Hepatocyte (in vitro differentiated cells): Measurements from ENCODE around the gene RAB11FIP5. TPM values are rescaled to one million over a fixed set of nuclear protein-coding genes. Genes with fewer than 3 reads are reported as not detected.

Experiments
- DNase-seq: peaks from one replicate; pipeline ENCODE4 v3.0.0-alpha.2; 2016; ENCODE audit warnings: low spot score
- H2AFZ ChIP-seq: fragments of 200-600 bp; sonication (generic); 2 replicates; pipeline ENCODE4 v1.6.0; 2016; ENCODE audit warnings: antibody characterized with exemption, mild to moderate bottlenecking
- H3K27ac ChIP-seq: fragments of 200-600 bp; sonication (generic); 2 replicates; pipeline ENCODE4 v1.5.1; 2016; ENCODE audit warnings: mild to moderate bottlenecking
- H3K27me3 ChIP-seq: fragments of 200-600 bp; sonication (generic); 2 replicates; pipeline ENCODE4 v1.6.1; 2016
- H3K36me3 ChIP-seq: fragments of 200-600 bp; sonication (generic); replicated peaks from 2 replicates; pipeline ENCODE4 v1.5.1; 2016; ENCODE audit warnings: low read depth; ENCODE audit not compliant: insufficient read depth
- H3K4me1 ChIP-seq: fragments of 200-600 bp; sonication (generic); 2 replicates; pipeline ENCODE4 v1.5.1; 2016; ENCODE audit warnings: mild to moderate bottlenecking, moderate library complexity; ENCODE audit not compliant: insufficient read depth
- H3K4me2 ChIP-seq: fragments of 200-600 bp; sonication (generic); 2 replicates; pipeline ENCODE4 v1.6.0; 2016
- H3K4me3 ChIP-seq: fragments of 200-600 bp; sonication (generic); 2 replicates; pipeline ENCODE4 v1.5.1; 2016; ENCODE audit warnings: mild to moderate bottlenecking
- H3K79me2 ChIP-seq: fragments of 200-600 bp; sonication (generic); 2 replicates; pipeline ENCODE4 v1.6.0; 2017; ENCODE audit warnings: mild to moderate bottlenecking
- H3K9me2 ChIP-seq: fragments of 200-600 bp; sonication (generic); replicated peaks from 2 replicates; pipeline ENCODE4 v1.6.0; 2017; ENCODE audit warnings: mild to moderate bottlenecking; ENCODE audit not compliant: insufficient read depth
- H3K9me3 ChIP-seq: fragments of 200-600 bp; sonication (generic); 2 replicates; pipeline ENCODE4 v1.5.1; 2016; ENCODE audit warnings: low read depth, mild to moderate bottlenecking
- H4K20me1 ChIP-seq: fragments of 200-600 bp; sonication (generic); 2 replicates; pipeline ENCODE4 v1.6.0; 2016; ENCODE audit warnings: mild to moderate bottlenecking; ENCODE audit not compliant: insufficient read depth, poor library complexity, severe bottlenecking
- EZH2 ChIP-seq: fragments of 200-600 bp; sonication (generic); IDR thresholded peaks from 2 replicates; pipeline ENCODE4 v1.6.1; 2016; ENCODE audit warnings: antibody characterized with exemption, mild to moderate bottlenecking, borderline replicate concordance
- EZH2phosphoT487 ChIP-seq: fragments of 200-600 bp; sonication (generic); IDR thresholded peaks from one replicate; pipeline ENCODE4 v1.6.1; 2018; ENCODE audit warnings: antibody characterized with exemption, mild to moderate bottlenecking, low read depth, moderate library complexity; ENCODE audit not compliant: unreplicated experiment, severe bottlenecking
- WGBS: methylation state at CpG from one replicate; pipeline ENCODE4 v1.1.6; 2016; ENCODE audit warnings: low lambda C conversion rate; ENCODE audit errors: missing lambda C conversion rate; 5-methylcytosine and 5-hydroxymethylcytosine counted together
- polyA plus RNA-seq: library from polyadenylated mRNA; unstranded; fragments of >200 nt; fragmentation: Nextera tagmentation; extraction: Ambion mirVana; gene quantifications from 2 replicates; pipeline ENCODE4 v1.2.1, GENCODE V29; 2016
- total RNA-seq: library from RNA; depleted of rRNA; stranded (reverse); fragments of >200 nt; gene quantifications from 2 replicates; pipeline ENCODE4 v1.2.3, GENCODE V29; 2014
- TF ChIP-seq, protein P1 (sequence below): fragments of 200-600 bp; sonication (generic); IDR thresholded peaks from 2 replicates; pipeline ENCODE4 v1.5.1; 2016; ENCODE audit warnings: antibody characterized with exemption, mild to moderate bottlenecking; ENCODE audit not compliant: poor library complexity

RAB11FIP5 gene
- total and polyA plus RNA-seq, 2 experiments from 2014 or later, result 33.5 to 33.7 TPM

DNA sequence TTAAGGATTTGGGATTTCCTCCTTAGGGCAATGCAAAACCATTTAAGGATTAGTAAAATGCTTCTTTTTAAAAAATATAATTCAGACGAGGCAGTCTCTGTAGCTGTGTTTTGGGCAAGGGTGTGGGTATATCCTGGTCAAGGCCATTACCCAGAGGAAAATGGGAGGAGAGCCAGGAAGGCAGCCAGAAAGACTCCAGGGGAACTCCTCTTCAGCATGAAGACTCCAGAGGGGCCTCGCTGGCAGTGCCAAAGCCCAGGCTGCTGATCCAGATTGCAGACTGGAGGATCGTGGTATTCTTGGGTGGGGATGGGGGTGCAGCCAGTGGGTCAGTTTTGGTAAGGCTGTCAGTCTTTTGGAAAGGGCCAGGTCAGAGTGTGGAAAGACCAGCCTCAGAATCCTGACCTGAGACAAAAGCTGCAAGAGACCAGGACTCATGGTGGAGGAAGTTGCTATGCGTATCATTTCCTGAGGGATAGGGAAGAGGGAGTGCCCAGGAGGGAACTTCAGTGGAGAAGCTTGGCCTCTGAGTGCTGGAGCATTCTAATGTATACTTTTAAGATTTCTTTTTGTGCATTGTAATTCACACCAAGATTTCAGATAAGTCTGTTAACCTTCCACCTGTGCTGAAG is 20.9 kb upstream of the RAB11FIP5 start:
- WGBS, result 59% methylated on average over 4 of the region's 4 CpGs
- Histone ChIP-seq H3K4me3 (no peak overlapping the region), H3K9me2 (no peaks in the 10 kb centered on the region)

DNA sequence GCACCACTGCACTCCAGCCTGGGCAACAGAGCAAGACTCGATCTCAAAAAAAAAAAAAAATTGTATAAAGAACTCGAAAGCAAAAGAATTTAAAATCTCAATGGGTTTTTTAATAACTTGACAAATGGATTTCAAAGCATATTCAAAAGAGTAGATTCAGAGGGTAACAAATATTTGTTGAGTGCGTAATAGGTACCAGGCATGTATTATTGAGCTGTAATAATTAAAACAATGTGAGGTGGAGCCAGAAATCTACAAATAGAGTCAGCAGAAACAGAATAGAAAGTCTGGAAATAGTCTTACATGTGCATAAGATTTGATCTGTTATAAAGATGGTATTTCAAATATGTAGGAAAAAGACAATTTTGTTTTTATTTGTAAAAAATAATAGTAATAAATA is 19.1 kb upstream of the RAB11FIP5 start:
- no peak overlapping the region for H3K4me3 ChIP-seq
- H3K36me3 ChIP-seq, result no peaks in the 10 kb centered on the region
- no peak for DNase-seq
- TF ChIP-seq EZH2 (no peak), EZH2phosphoT487 (no peak)
- TF ChIP-seq, protein P1, sequence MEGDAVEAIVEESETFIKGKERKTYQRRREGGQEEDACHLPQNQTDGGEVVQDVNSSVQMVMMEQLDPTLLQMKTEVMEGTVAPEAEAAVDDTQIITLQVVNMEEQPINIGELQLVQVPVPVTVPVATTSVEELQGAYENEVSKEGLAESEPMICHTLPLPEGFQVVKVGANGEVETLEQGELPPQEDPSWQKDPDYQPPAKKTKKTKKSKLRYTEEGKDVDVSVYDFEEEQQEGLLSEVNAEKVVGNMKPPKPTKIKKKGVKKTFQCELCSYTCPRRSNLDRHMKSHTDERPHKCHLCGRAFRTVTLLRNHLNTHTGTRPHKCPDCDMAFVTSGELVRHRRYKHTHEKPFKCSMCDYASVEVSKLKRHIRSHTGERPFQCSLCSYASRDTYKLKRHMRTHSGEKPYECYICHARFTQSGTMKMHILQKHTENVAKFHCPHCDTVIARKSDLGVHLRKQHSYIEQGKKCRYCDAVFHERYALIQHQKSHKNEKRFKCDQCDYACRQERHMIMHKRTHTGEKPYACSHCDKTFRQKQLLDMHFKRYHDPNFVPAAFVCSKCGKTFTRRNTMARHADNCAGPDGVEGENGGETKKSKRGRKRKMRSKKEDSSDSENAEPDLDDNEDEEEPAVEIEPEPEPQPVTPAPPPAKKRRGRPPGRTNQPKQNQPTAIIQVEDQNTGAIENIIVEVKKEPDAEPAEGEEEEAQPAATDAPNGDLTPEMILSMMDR, result no peak
- no peak overlapping the region for H3K4me2 ChIP-seq
- no peak overlapping the region for H2AFZ ChIP-seq
- no peaks in the 10 kb centered on the region for H3K79me2 ChIP-seq
- 94% methylated on average over 3 of the region's 3 CpGs for WGBS
- H3K4me1 ChIP-seq, result no peaks in the 10 kb centered on the region
- no peaks in the 10 kb centered on the region for H3K27me3 ChIP-seq
- H3K9me3 ChIP-seq, result no peaks in the 10 kb centered on the region
- no peak overlapping the region for H3K27ac ChIP-seq
- no peaks in the 10 kb centered on the region for H4K20me1 ChIP-seq
- H3K9me2 ChIP-seq, result no peaks in the 10 kb centered on the region

More for the DNA sequence above, 20.9 kb upstream of the RAB11FIP5 start:
- TF ChIP-seq EZH2 (no peak), EZH2phosphoT487 (no peak)
- TF ChIP-seq, protein P1, result no peak
- H3K9me3 ChIP-seq, result no peaks in the 10 kb centered on the region
- no peaks in the 10 kb centered on the region for H3K27me3 ChIP-seq
- no peak overlapping the region for H2AFZ ChIP-seq
- H3K27ac ChIP-seq, result no peak overlapping the region
- no peak overlapping the region for H3K4me2 ChIP-seq
- no peaks in the 10 kb centered on the region for H4K20me1 ChIP-seq
- no peaks in the 10 kb centered on the region for H3K4me1 ChIP-seq
- H3K79me2 ChIP-seq, result no peaks in the 10 kb centered on the region
- no peak for DNase-seq
- H3K36me3 ChIP-seq, result no peaks in the 10 kb centered on the region

DNA sequence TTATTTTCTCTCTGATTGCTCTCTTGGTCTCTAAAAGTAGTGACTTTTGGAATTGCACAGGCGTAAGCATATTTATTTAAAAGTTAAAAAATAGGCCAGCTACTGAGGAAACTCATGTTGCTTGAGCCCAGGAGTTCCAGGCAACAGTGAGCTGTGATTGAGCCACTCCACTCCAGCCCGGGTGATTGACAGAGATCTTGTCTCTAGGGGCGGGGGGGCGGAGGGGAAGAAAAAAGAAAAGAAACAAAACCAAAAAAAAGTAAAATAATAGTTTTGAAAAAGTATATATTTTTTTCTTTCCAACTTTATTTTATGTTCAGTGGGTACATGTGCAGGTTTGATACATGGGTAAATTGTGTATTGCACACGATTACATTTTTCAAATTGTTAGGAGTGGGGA is 18.0 kb upstream of the RAB11FIP5 start:
- Histone ChIP-seq H3K4me2 (no peak overlapping the region), H3K27me3 (no peaks in the 10 kb centered on the region), H3K79me2 (no peaks in the 10 kb centered on the region), H3K36me3 (no peaks in the 10 kb centered on the region), H3K4me3 (no peak overlapping the region), H2AFZ (no peak overlapping the region), H3K27ac (no peak overlapping the region), H3K9me3 (no peaks in the 10 kb centered on the region), H3K4me1 (no peaks in the 10 kb centered on the region), H3K9me2 (no peaks in the 10 kb centered on the region), H4K20me1 (no peaks in the 10 kb centered on the region)
- WGBS, result 82% methylated on average over 5 of the region's 5 CpGs
- no peak for DNase-seq
- TF ChIP-seq EZH2phosphoT487 (no peak), EZH2 (no peak)
- TF ChIP-seq, protein P1, result no peak
